Large intestine (tissue), 3 donors: Measurements from ENCODE around the gene CCDC192. TPM values are rescaled to one million over a fixed set of nuclear protein-coding genes. Genes with fewer than 3 reads are reported as not detected.
"Not testable (repeated sequence)": the region's sequence is repeated elsewhere in the genome, so short reads cannot be mapped to it uniquely, and the experiment has no call there.

Experiments
- DNase-seq, 2 donors: peaks; one replicate each; pipeline versions ENCODE4 v3.0.0 to v3.0.0-alpha.2; 2013
- H3K27ac ChIP-seq: one replicate; pipeline ENCODE4 v1.5.1; 2013; ENCODE audit warnings: low read length
- H3K27me3 ChIP-seq: 2 replicates; pipeline ENCODE4 v1.6.1; 2013; ENCODE audit warnings: low read length; ENCODE audit not compliant: control insufficient read depth, insufficient read depth
- H3K36me3 ChIP-seq: 2 replicates; pipeline ENCODE4 v1.6.1; 2013; ENCODE audit warnings: low read length; ENCODE audit not compliant: control insufficient read depth, insufficient read depth
- H3K4me1 ChIP-seq: one replicate; pipeline ENCODE4 v1.6.1; 2013; ENCODE audit warnings: low read length; ENCODE audit not compliant: control insufficient read depth, insufficient read depth
- H3K4me3 ChIP-seq: one replicate; pipeline ENCODE4 v1.5.1; 2013; ENCODE audit warnings: low read length
- H3K9me3 ChIP-seq: one replicate; pipeline ENCODE4 v1.6.1; 2013; ENCODE audit warnings: mild to moderate bottlenecking, low read depth, low read length, moderate library complexity; ENCODE audit not compliant: control insufficient read depth
- WGBS: methylation state at CpG from one replicate; pipeline ENCODE4 v1.1.5; 2013; ENCODE audit warnings: low lambda C conversion rate; ENCODE audit not compliant: insufficient coverage; 5-methylcytosine and 5-hydroxymethylcytosine counted together
- polyA plus RNA-seq: library from polyadenylated mRNA; unstranded; fragments of 120-200 nt; gene quantifications from one replicate; pipeline ENCODE4 v1.2.1, GENCODE V29; 2013

CCDC192 gene
- polyA plus RNA-seq, 1 donor = 0.39 TPM

DNA sequence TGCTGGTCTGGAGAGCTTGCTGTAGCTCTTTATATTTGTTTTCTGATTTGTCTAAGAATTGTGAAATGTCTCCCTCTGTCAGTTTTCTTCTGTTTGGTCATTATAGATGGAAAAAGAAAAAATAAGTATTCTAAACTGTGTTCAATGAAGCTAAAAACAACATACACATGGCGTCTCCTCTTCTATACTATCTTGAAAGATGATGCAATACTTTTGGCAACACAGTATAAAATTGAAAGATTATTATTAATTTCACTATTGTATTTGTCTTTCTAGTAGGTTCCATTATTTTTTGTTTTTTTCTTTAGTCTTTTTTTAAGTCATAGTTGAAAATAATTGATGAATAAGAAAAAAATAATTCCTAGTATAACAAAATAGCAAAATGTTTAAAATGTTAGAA lies 22.5 kb downstream of the CCDC192 start:
- Histone ChIP-seq H3K4me3 (no peak overlapping the region), H3K4me1 (no peaks in the 10 kb centered on the region)
- 100% methylated on average over 1 of the region's 1 CpG for WGBS

DNA sequence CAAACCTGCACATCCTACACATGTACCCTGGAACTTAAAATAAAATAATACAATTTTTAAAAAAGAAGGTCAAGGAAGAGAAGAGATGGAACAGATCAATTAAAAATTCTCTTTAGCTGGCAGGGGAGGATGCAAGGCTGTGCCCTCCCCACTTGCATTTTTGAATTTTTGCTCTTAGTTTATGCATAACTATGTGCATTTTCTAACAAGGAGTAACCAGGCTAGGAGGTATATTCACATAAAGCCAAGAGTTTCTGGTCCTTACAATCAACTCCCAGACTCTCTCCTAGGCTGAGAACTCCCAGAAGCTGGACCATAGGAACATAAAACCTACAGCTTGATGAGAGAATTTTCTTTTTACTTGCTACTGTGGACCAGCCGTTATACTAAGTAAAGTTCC lies 29.8 kb downstream of the CCDC192 start:
- H3K9me3 ChIP-seq = no peaks in the 10 kb centered on the region
- H3K27ac ChIP-seq = no peak overlapping the region
- no peaks in the 10 kb centered on the region for H3K36me3 ChIP-seq
- WGBS = 100% methylated on average over 1 of the region's 1 CpG
- H3K27me3 ChIP-seq = no peaks in the 10 kb centered on the region
- H3K4me1 ChIP-seq = no peaks in the 10 kb centered on the region
- H3K4me3 ChIP-seq = no peak overlapping the region
- DNase-seq = no peak

More for the DNA sequence above, 22.5 kb downstream of the CCDC192 start:
- Histone ChIP-seq H3K27me3 (no peaks in the 10 kb centered on the region), H3K9me3 (peaks cover 5% of the 10 kb centered on the region), H3K36me3 (no peaks in the 10 kb centered on the region), H3K27ac (no peak overlapping the region)
- DNase-seq = no peak

GRCh38 chr5:127739348-127739747 lies 36.2 kb downstream of the CCDC192 start:
- H3K27me3 ChIP-seq, H3K4me3 ChIP-seq, H3K27ac ChIP-seq, DNase-seq, H3K4me1 ChIP-seq, H3K9me3 ChIP-seq, H3K36me3 ChIP-seq: not testable (repeated sequence)
- no CpG with 5 or more reads among the region's 14 CpGs for WGBS

DNA sequence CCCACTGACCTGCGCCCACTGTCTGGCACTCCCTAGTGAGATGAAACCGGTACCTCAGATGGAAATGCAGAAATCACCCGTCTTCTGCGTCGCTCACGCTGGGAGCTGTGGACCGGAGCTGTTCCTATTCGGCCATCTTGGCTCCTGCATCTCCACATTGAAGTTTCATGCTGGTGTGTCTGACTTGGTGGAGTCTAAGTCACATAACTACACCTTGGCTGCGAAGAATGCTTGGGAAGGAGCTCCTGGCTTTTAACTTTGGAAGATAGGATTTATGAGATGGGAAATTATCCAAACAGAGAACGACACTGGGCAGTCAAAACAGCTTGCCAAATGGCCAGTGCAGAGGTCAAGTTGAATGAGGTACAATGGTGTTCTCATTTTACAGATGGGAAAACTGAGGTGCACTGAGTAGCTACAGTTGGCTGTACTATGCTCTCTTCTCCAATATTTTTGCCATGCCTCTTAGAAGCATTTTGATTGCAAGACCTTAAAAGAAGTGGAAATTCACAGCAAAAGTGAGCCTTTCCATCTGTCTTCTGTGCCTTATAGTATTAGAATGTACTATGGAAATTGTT lies 36.7 kb downstream of the CCDC192 start:
- H3K36me3 ChIP-seq = no peaks in the 10 kb centered on the region
- peaks cover 2% of the 10 kb centered on the region for H3K27me3 ChIP-seq
- WGBS = no CpG with 5 or more reads among the region's 10 CpGs
- H3K4me1 ChIP-seq = no peaks in the 10 kb centered on the region
- H3K4me3 ChIP-seq = no peak overlapping the region
- H3K27ac ChIP-seq = no peak overlapping the region
- DNase-seq = no peak
- no peaks in the 10 kb centered on the region for H3K9me3 ChIP-seq

GRCh38 chr5:127741412-127741811 lies 38.2 kb downstream of the CCDC192 start:
- H3K4me1 ChIP-seq = no peaks in the 10 kb centered on the region
- H3K27ac ChIP-seq = no peak overlapping the region
- no peak for DNase-seq
- peaks cover 2% of the 10 kb centered on the region for H3K27me3 ChIP-seq
- no peak overlapping the region for H3K4me3 ChIP-seq
- H3K36me3 ChIP-seq = no peaks in the 10 kb centered on the region
- H3K9me3 ChIP-seq = no peaks in the 10 kb centered on the region

DNA sequence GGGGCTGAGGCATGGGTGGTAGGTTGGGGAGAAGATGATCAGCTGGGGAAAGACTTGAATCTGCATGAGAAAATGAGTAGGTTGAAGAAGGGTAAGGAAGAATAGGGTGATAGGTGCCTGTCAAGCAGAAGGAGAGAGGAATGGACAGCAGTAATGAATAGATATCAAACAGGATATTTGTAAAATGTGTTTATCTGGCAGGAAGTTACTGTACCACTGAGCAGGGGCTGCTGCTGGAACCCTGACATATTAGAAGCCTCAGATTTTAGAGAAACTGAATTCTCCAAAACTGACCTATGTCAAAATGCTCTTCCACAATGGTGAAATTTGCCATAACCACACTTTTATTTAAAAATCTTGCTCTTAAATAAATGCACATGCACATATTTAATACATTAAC lies 41.0 kb downstream of the CCDC192 start:
- DNase-seq = no peak
- no peaks in the 10 kb centered on the region for H3K4me1 ChIP-seq
- H3K27ac ChIP-seq = no peak overlapping the region
- no peaks in the 10 kb centered on the region for H3K9me3 ChIP-seq
- H3K4me3 ChIP-seq = no peak overlapping the region
- H3K27me3 ChIP-seq = peaks cover 2% of the 10 kb centered on the region
- H3K36me3 ChIP-seq = no peaks in the 10 kb centered on the region

GRCh38 chr5:127746756-127747155 lies 43.6 kb downstream of the CCDC192 start:
- peaks cover 2% of the 10 kb centered on the region for H3K27me3 ChIP-seq
- no CpG with 5 or more reads among the region's 1 CpG for WGBS
- H3K4me3 ChIP-seq = no peak overlapping the region
- no peaks in the 10 kb centered on the region for H3K36me3 ChIP-seq
- peak in 1 of 2 donors; percentile 36 for DNase-seq
- no peak overlapping the region for H3K27ac ChIP-seq
- H3K4me1 ChIP-seq = no peaks in the 10 kb centered on the region
- no peaks in the 10 kb centered on the region for H3K9me3 ChIP-seq

- H3K27ac ChIP-seq, H3K36me3 ChIP-seq, H3K27me3 ChIP-seq, H3K9me3 ChIP-seq, H3K4me1 ChIP-seq, DNase-seq, H3K4me3 ChIP-seq: not testable (repeated sequence)
- WGBS = 100% methylated on average over 1 of the region's 32 CpGs
Measured at GRCh38 chr5:127752503-127753265, 49.5 kb downstream of the CCDC192 start.

DNA sequence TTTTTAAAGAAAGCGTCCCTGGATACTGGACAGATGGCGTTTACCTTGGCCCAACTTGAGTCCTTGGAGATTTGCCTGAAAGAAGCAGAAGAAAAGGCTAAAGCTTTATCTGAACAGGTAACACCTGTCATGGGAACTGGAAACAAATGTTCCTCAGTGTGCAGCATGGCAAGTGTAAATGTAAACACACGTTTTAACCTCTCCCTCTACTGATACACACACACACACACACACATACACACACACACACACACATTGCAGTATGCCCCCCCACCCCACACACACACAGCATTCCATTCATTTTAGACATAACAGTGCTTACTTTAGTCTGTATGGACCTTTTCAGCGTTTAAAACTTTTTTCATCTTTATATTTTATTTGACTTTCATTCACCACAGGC lies 51.1 kb downstream of the CCDC192 start:
- Histone ChIP-seq H3K4me1 (peaks cover 17% of the 10 kb centered on the region), H3K27me3 (no peaks in the 10 kb centered on the region), H3K36me3 (no peaks in the 10 kb centered on the region), H3K4me3 (no peak overlapping the region), H3K9me3 (no peaks in the 10 kb centered on the region), H3K27ac (no peak overlapping the region)
- WGBS = no CpG with 5 or more reads among the region's 4 CpGs
- DNase-seq = peak in 1 of 2 donors; percentile 20

GRCh38 chr5:127754706-127755105 lies 51.5 kb downstream of the CCDC192 start:
- Histone ChIP-seq H3K9me3 (no peaks in the 10 kb centered on the region), H3K27ac (no peak overlapping the region), H3K27me3 (no peaks in the 10 kb centered on the region), H3K36me3 (no peaks in the 10 kb centered on the region), H3K4me3 (no peak overlapping the region), H3K4me1 (peaks cover 21% of the 10 kb centered on the region)
- DNase-seq = no peak
- no CpG with 5 or more reads among the region's 2 CpGs for WGBS

GRCh38 chr5:127757576-127757975 lies 54.4 kb downstream of the CCDC192 start:
- no peak overlapping the region for H3K27ac ChIP-seq
- no peak overlapping the region for H3K4me3 ChIP-seq
- no peaks in the 10 kb centered on the region for H3K27me3 ChIP-seq
- no peaks in the 10 kb centered on the region for H3K9me3 ChIP-seq
- peaks cover 21% of the 10 kb centered on the region for H3K4me1 ChIP-seq
- no CpG with 5 or more reads among the region's 1 CpG for WGBS
- H3K36me3 ChIP-seq = no peaks in the 10 kb centered on the region
- DNase-seq = peak; percentile 35 to 69
